Measurements from ENCODE around the gene TRIM63. TPM values are rescaled to one million over a fixed set of nuclear protein-coding genes. Genes with fewer than 3 reads are reported as not detected.
A peak's percentile ranks its signal among the peaks of the same experiment; 100 is the strongest.

TRIM63 gene
- total and polyA plus RNA-seq, 8 donors = 0.09 to 0.52 (median 0.33) TPM; not detected in 2

- Histone ChIP-seq H3K9me3 (no peaks in the 10 kb centered on the region), H3K36me3 (no peaks in the 10 kb centered on the region), H3K27me3 (no peaks in the 10 kb centered on the region), H3K4me1 (peaks cover 12 to 41% (median 19%) of the 10 kb centered on the region in 3 donors), H3K27ac (peak overlapping the region in 1 of 4 donors; percentile 12), H3K4me3 (no peak overlapping the region)
- intact Hi-C loops (cut with DNase I) = no loop called here
- FAIRE-seq (no peak), ATAC-seq (peak in 3 of 4 donors; percentile 51 to 60 (median 59)), DNase-seq (peak in 4 of 6 donors; percentile 38 to 63 (median 61))
- TF ChIP-seq CTCF (IDR thresholded peaks at IDR 0.05) = no peak
- WGBS, 2 donors = 90 to 93% methylated on average over 3 of the region's 3 CpGs
These were observed 8.2 kb upstream of the TRIM63 start for GRCh38 chr1:26075421-26076144.

GRCh38 chr1:26072305-26072704 is 4.9 kb upstream of the TRIM63 start:
- DNase-seq (peak; percentile 82 to 91 (median 88)), FAIRE-seq (no peak), ATAC-seq (peak; percentile 79 to 89 (median 88))
- 4 to 6% methylated on average over 6 of the region's 6 CpGs for WGBS, 2 donors
- Histone ChIP-seq H3K27ac (peak overlapping the region in 3 of 4 donors; percentile 4 to 71 (median 63)), H3K27me3 (no peaks in the 10 kb centered on the region), H3K4me3 (no peak overlapping the region), H3K36me3 (no peaks in the 10 kb centered on the region), H3K9me3 (no peaks in the 10 kb centered on the region), H3K4me1 (peaks cover 12 to 22% (median 13%) of the 10 kb centered on the region in 3 donors)
- intact Hi-C loops (cut with DNase I) = no loop called here
- no peak for TF ChIP-seq CTCF (IDR thresholded peaks at IDR 0.05)

GRCh38 chr1:26070963-26071342 is 3.5 kb upstream of the TRIM63 start:
- intact Hi-C loops (cut with DNase I) = no loop called here
- 94 to 97% methylated on average over 6 of the region's 6 CpGs for WGBS, 2 donors
- FAIRE-seq = no peak
- DNase-seq = no peak
- H3K27me3 ChIP-seq = no peaks in the 10 kb centered on the region
- no peak for ATAC-seq
- H3K9me3 ChIP-seq = no peaks in the 10 kb centered on the region
- no peak overlapping the region for H3K27ac ChIP-seq
- TF ChIP-seq CTCF (IDR thresholded peaks at IDR 0.05) = no peak
- H3K4me1 ChIP-seq = peaks cover 9 to 24% (median 13%) of the 10 kb centered on the region in 3 donors
- no peak overlapping the region for H3K4me3 ChIP-seq
- no peaks in the 10 kb centered on the region for H3K36me3 ChIP-seq

- 95% methylated on average over 4 of the region's 4 CpGs for WGBS, 2 donors
- FAIRE-seq = no peak
- ATAC-seq = no peak
- intact Hi-C loops (cut with DNase I) = no loop called here
- Histone ChIP-seq H3K4me3 (no peak overlapping the region), H3K36me3 (no peaks in the 10 kb centered on the region), H3K27ac (no peak overlapping the region), H3K4me1 (peaks cover 4 to 21% (median 13%) of the 10 kb centered on the region in 3 donors), H3K9me3 (no peaks in the 10 kb centered on the region), H3K27me3 (no peaks in the 10 kb centered on the region)
- DNase-seq = no peak
- TF ChIP-seq CTCF (IDR thresholded peaks at IDR 0.05) = no peak
These were observed 3.0 kb upstream of the TRIM63 start for GRCh38 chr1:26070296-26070962.

- Histone ChIP-seq H3K27ac (no peak overlapping the region), H3K9me3 (no peaks in the 10 kb centered on the region), H3K4me3 (no peak overlapping the region), H3K27me3 (no peaks in the 10 kb centered on the region), H3K4me1 (peaks cover 4 to 21% (median 13%) of the 10 kb centered on the region in 3 donors), H3K36me3 (no peaks in the 10 kb centered on the region)
- no peak for ATAC-seq
- no peak for FAIRE-seq
- no peak for TF ChIP-seq CTCF (IDR thresholded peaks at IDR 0.05)
- intact Hi-C loops (cut with DNase I) = no loop called here
- 75 to 78% methylated on average over 1 of the region's 1 CpG for WGBS, 2 donors
- no peak for DNase-seq
These were observed 2.5 kb upstream of the TRIM63 start for GRCh38 chr1:26069941-26070295.
